HCT116 (cell line): ENCODE data around the gene TMEM181. TPM values are rescaled to one million over a fixed set of nuclear protein-coding genes. Genes with fewer than 3 reads are reported as not detected.

Experiments used
- ATAC-seq: fragments of 200-7000 bp; cut with Tn5 transposase; 2 replicates; pipeline ENCODE4 v1.9.1; 2020; ENCODE audit warnings: mild to moderate bottlenecking, moderate library complexity
- BruUV-seq: library from RNA; stranded (reverse); fragments of 400-500 nt; replicated peaks from 2 replicates; lab custom pipeline; 2021; lab: Mats Ljungman, UMichigan
- CTCF ChIA-PET: fragments of 300-600 bp; sonication (Branson Sonifier 250); formaldehyde crosslinking; loops from one replicate; lab custom pipeline; 2021; ENCODE audit warnings: antibody characterized with exemption; lab: Charles Lee
- POLR2A ChIA-PET: fragments of 300-600, 350-600 bp; sonication (Branson Sonifier 250); formaldehyde crosslinking; loops from one replicate; lab custom pipeline; 2021; ENCODE audit warnings: antibody characterized with exemption; lab: Charles Lee
- RAD21 ChIA-PET, 2 experiments: fragments of 300-600 bp; sonication (Branson Sonifier 250); formaldehyde crosslinking; loops; one replicate each; lab custom pipeline; 2023; ENCODE audit warnings: low total read pairs in 2 of 2; ENCODE audit not compliant: uncharacterized antibody in 2 of 2, unreplicated experiment in 2 of 2, low non-redundant PET in 1 of 2; lab: Charles Lee
- DNase-seq: peaks from one replicate; pipeline ENCODE4 v3.0.0-alpha.2; 2010; ENCODE audit warnings: low read depth, low spot score
- H2AFZ ChIP-seq: fragments of 200-600 bp; shearing (Covaris generic), sonication (generic); 2 replicates; pipeline ENCODE4 v1.6.1; 2017; ENCODE audit warnings: low read depth, mixed run types, mixed read lengths, antibody characterized with exemption, low read length; ENCODE audit not compliant: poor library complexity, severe bottlenecking
- H3K27ac ChIP-seq: 2 replicates; pipeline ENCODE4 v1.5.1; 2012; ENCODE audit warnings: low read depth, low read length
- H3K27me3 ChIP-seq: fragments of 200-600 bp; sonication (generic); 2 replicates; pipeline ENCODE4 v1.6.1; 2016; ENCODE audit warnings: mixed run types, low read length, mixed read lengths; ENCODE audit not compliant: insufficient read depth
- H3K36me3 ChIP-seq, 2 experiments: fragments of 200-500 bp in 1 of 2; fragments of 200-600 bp in 1 of 2; sonication (Bioruptor generic) in 1 of 2; sonication (generic) in 1 of 2; 2 replicates each; pipeline versions ENCODE4 v1.5.1 to v1.6.1; 2014 to 2016; ENCODE audit warnings: low read length in 2 of 2, inconsistent platforms in 1 of 2, mixed read lengths in 1 of 2, mixed run types in 1 of 2; ENCODE audit not compliant: insufficient read depth in 2 of 2, control insufficient read depth in 1 of 2
- H3K4me1 ChIP-seq, 2 experiments: fragments of 200-600 bp in 1 of 2; sonication (generic) in 1 of 2; 2 replicates each; pipeline versions ENCODE4 v1.5.1 to v1.6.1; 2012 to 2017; ENCODE audit warnings: low read length in 2 of 2, inconsistent platforms in 1 of 2, mild to moderate bottlenecking in 1 of 2, mixed read lengths in 1 of 2, mixed run types in 1 of 2, moderate library complexity in 1 of 2; ENCODE audit not compliant: insufficient read depth in 2 of 2, control insufficient read depth in 1 of 2
- H3K4me2 ChIP-seq: fragments of 200-600 bp; sonication (generic); 2 replicates; pipeline ENCODE4 v1.6.1; 2017; ENCODE audit warnings: mixed run types, low read length, mixed read lengths
- H3K4me3 ChIP-seq, 2 experiments: fragments of 200-600 bp in 1 of 2; sonication (generic) in 1 of 2; replicated peaks in 1 of 2; 2 replicates each; pipeline ENCODE4 v1.5.1; 2011 to 2016; ENCODE audit warnings: low read length in 2 of 2, control low read depth in 1 of 2, low read depth in 1 of 2, mild to moderate bottlenecking in 1 of 2, mixed read lengths in 1 of 2, mixed run types in 1 of 2
- H3K79me2 ChIP-seq: fragments of 200-600 bp; sonication (generic); 2 replicates; pipeline ENCODE4 v1.6.1; 2017; ENCODE audit warnings: mild to moderate bottlenecking, mixed run types, low read length, moderate library complexity, mixed read lengths; ENCODE audit not compliant: insufficient read depth
- H3K9ac ChIP-seq: fragments of 200-600 bp; sonication (generic); 2 replicates; pipeline ENCODE4 v1.6.1; 2016; ENCODE audit warnings: low read length, mixed read lengths
- H3K9me2 ChIP-seq: fragments of 200-600 bp; sonication (generic), shearing (Covaris generic); 2 replicates; pipeline ENCODE4 v1.6.1; 2017; ENCODE audit warnings: mixed run types, mild to moderate bottlenecking, moderate library complexity; ENCODE audit not compliant: insufficient read depth
- H3K9me3 ChIP-seq, 2 experiments: fragments of 200-500 bp in 1 of 2; fragments of 200-600 bp in 1 of 2; sonication (Bioruptor generic) in 1 of 2; sonication (generic) in 1 of 2; 2 replicates each; pipeline ENCODE4 v1.6.1; 2014 to 2017; ENCODE audit warnings: low read length in 2 of 2, mixed read lengths in 2 of 2, inconsistent platforms in 1 of 2, low read depth in 1 of 2, mild to moderate bottlenecking in 1 of 2, mixed run types in 1 of 2, moderate library complexity in 1 of 2; ENCODE audit not compliant: control insufficient read depth in 1 of 2, insufficient read depth in 1 of 2
- H4K20me1 ChIP-seq: fragments of 200-600 bp; sonication (generic), shearing (Covaris generic); 2 replicates; pipeline ENCODE4 v1.6.1; 2017; ENCODE audit warnings: mixed run types, mild to moderate bottlenecking, moderate library complexity; ENCODE audit not compliant: insufficient read depth
- CBX3 ChIP-seq: IDR thresholded peaks from 2 replicates; pipeline ENCODE4 v1.6.1; 2012; ENCODE audit warnings: low read depth
- EGR1 ChIP-seq: IDR thresholded peaks from 2 replicates; pipeline ENCODE4 v1.6.1; 2012; ENCODE audit warnings: low read depth
- ELF1 ChIP-seq: IDR thresholded peaks from 2 replicates; pipeline ENCODE4 v1.6.1; 2012; ENCODE audit warnings: low read depth, borderline replicate concordance
- EZH2 ChIP-seq: fragments of 200-600 bp; sonication (generic); IDR thresholded peaks from 2 replicates; pipeline ENCODE4 v1.6.1; 2017; ENCODE audit warnings: antibody characterized with exemption, mixed run types
- EZH2phosphoT487 ChIP-seq: fragments of 200-600 bp; IDR thresholded peaks from 2 replicates; pipeline ENCODE4 v1.6.1; 2018; ENCODE audit warnings: antibody characterized with exemption, borderline replicate concordance
- FOSL1 ChIP-seq: IDR thresholded peaks from 2 replicates; pipeline ENCODE4 v1.6.1; 2012; ENCODE audit warnings: low read depth
- JUND ChIP-seq: IDR thresholded peaks from 2 replicates; pipeline ENCODE4 v1.6.1; 2012
- POLR2A ChIP-seq: IDR thresholded peaks from 2 replicates; pipeline ENCODE4 v1.7.0; 2011; ENCODE audit warnings: borderline replicate concordance; ENCODE audit not compliant: insufficient read depth, insufficient read length; ENCODE audit errors: extremely low read depth
- POLR2AphosphoS5 ChIP-seq: IDR thresholded peaks from 2 replicates; pipeline ENCODE4 v1.6.1; 2011; ENCODE audit warnings: mild to moderate bottlenecking, low read depth, low read length, moderate library complexity
- SIN3A ChIP-seq: IDR thresholded peaks from 2 replicates; pipeline ENCODE4 v1.6.1; 2012; ENCODE audit warnings: low read depth
- SP1 ChIP-seq: IDR thresholded peaks from 2 replicates; pipeline ENCODE4 v1.6.1; 2012; ENCODE audit warnings: low read depth
- SRF ChIP-seq: IDR thresholded peaks from 2 replicates; pipeline ENCODE4 v1.6.1; 2012; ENCODE audit warnings: low read depth
- YY1 ChIP-seq: IDR thresholded peaks from 2 replicates; pipeline ENCODE4 v1.6.1; 2011; ENCODE audit warnings: low read length, low read depth, moderate library complexity, mild to moderate bottlenecking; ENCODE audit not compliant: insufficient replicate concordance; ENCODE audit errors: extremely low read depth
- ZFX ChIP-seq: fragments of 450-650 bp; IDR thresholded peaks from 2 replicates; pipeline ENCODE4 v1.6.1; 2017
- intact Hi-C: fragments of 100-400 bp; cut with micrococcal nuclease; formaldehyde crosslinking; loops from 2 replicates; pipeline ENCODE4 v1.10.0; 2022
- total RNA-seq: library from RNA; stranded (reverse); gene quantifications from one replicate; pipeline ENCODE4 v1.2.1, GENCODE V29; 2021; ENCODE audit not compliant: unreplicated experiment
- TF ChIP-seq, protein P1 (sequence below): IDR thresholded peaks from 2 replicates; pipeline ENCODE4 v1.6.1; 2011; ENCODE audit warnings: mild to moderate bottlenecking, low read length, moderate library complexity; ENCODE audit not compliant: insufficient replicate concordance; ENCODE audit errors: extremely low read depth
- TF ChIP-seq, protein P2 (sequence below): IDR thresholded peaks from 2 replicates; pipeline ENCODE4 v1.6.1; 2012
- TF ChIP-seq, protein P3 (sequence below), 3 experiments: fragments of 200-600 bp in 1 of 3; sonication (generic) in 1 of 3; IDR thresholded peaks in 2 of 3; conservative IDR thresholded peaks in 1 of 3; 2 replicates each; pipeline ENCODE4 v1.5.1; 2012 to 2017; ENCODE audit warnings: low read depth in 2 of 3, low read length in 2 of 3, antibody characterized with exemption in 1 of 3, borderline replicate concordance in 1 of 3, control low read depth in 1 of 3, mild to moderate bottlenecking in 1 of 3, mixed read lengths in 1 of 3, mixed run types in 1 of 3, moderate library complexity in 1 of 3; ENCODE audit not compliant: insufficient read depth in 1 of 3
- TF ChIP-seq, protein P4 (sequence below): IDR thresholded peaks from 2 replicates; pipeline ENCODE4 v1.6.1; 2012; ENCODE audit warnings: low read depth
- TF ChIP-seq, protein P5 (sequence below): IDR thresholded peaks from 2 replicates; pipeline ENCODE4 v1.6.1; 2012

TMEM181 gene
- total RNA-seq, 1 experiment from 2014 or later = 34.4 TPM

DNA sequence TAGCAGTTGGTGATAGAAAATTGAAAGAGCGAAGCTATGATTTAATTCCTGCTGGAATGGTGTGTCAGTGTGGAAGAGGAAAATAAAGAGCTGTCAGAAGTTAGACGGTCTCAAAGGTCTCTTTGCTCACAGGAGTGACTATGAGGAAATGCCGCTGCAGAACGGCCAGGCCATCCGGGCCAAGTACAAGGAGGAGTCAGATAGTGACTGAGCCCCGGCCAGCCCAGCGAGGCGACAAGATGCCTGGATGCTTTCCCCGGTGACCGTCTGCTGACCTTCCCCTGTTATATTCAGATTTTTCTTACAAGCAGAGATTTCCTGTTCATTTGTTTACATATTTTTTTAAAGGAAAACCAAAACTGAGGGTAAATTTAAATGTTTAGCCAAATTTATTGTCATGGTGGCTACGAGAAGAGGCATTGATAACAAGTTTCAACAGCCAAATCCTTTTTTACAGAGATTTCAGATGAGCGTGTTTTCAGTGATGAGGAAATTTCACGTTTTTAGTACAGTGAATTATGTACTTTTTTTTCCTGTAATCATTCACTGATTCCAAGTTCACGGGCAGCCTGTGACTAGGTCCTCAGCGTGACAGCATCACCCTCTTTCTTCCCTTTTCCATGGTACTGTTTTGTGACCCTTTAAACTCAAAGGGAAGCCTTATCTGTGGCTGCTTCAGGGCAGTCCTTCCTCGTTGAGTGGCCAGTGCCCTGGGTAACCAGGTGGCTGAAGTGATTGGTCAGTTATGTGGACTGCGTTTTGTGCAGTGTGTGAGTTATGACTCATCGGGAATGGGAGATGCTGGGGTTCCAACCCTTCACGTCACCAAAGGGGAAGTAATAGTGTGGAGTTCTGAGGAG is 72.0 kb downstream of the TMEM181 start:
- CTCF ChIA-PET = interaction anchor here (0.8 kb wide), 1 partner anchor 411 kb away, joined by 4 read pairs; no protein-coding TSS in a partner anchor
- H3K9ac ChIP-seq = peak overlapping the region; percentile 20
- H2AFZ ChIP-seq = no peak overlapping the region
- RAD21 ChIA-PET = no interaction called here
- H3K27me3 ChIP-seq = no peaks in the 10 kb centered on the region
- no TSS peak for BruUV-seq
- peak overlapping the region; percentile 20 for H3K27ac ChIP-seq
- ATAC-seq (peak; percentile 80), DNase-seq (peak; percentile 69)
- no peaks in the 10 kb centered on the region for H3K9me2 ChIP-seq
- H3K9me3 ChIP-seq = no peaks in the 10 kb centered on the region
- peak overlapping the region; percentile 48 for H3K4me2 ChIP-seq
- no peaks in the 10 kb centered on the region for H4K20me1 ChIP-seq
- H3K36me3 ChIP-seq = peaks cover 10 to 41% of the 10 kb centered on the region in 2 experiments; a peak in 3 of 4 replicates
- peaks cover 15% of the 10 kb centered on the region; the same call in 1 of the 2 replicates for H3K79me2 ChIP-seq
- intact Hi-C loops = no loop called here
- POLR2A ChIA-PET = no interaction called here
- peak; percentile 38; the same call in 1 of the 2 replicates for TF ChIP-seq CBX3
- peak; percentile 51; the same call in 1 of the 2 replicates for TF ChIP-seq POLR2AphosphoS5
- no peak for TF ChIP-seq EZH2phosphoT487
- TF ChIP-seq FOSL1 = peak; percentile 71
- TF ChIP-seq, protein P1, sequence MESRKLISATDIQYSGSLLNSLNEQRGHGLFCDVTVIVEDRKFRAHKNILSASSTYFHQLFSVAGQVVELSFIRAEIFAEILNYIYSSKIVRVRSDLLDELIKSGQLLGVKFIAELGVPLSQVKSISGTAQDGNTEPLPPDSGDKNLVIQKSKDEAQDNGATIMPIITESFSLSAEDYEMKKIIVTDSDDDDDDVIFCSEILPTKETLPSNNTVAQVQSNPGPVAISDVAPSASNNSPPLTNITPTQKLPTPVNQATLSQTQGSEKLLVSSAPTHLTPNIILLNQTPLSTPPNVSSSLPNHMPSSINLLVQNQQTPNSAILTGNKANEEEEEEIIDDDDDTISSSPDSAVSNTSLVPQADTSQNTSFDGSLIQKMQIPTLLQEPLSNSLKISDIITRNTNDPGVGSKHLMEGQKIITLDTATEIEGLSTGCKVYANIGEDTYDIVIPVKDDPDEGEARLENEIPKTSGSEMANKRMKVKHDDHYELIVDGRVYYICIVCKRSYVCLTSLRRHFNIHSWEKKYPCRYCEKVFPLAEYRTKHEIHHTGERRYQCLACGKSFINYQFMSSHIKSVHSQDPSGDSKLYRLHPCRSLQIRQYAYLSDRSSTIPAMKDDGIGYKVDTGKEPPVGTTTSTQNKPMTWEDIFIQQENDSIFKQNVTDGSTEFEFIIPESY = no peak
- no peak for TF ChIP-seq SIN3A
- no peak for TF ChIP-seq POLR2A
- peak; percentile 79 for TF ChIP-seq JUND
- TF ChIP-seq, protein P2, sequence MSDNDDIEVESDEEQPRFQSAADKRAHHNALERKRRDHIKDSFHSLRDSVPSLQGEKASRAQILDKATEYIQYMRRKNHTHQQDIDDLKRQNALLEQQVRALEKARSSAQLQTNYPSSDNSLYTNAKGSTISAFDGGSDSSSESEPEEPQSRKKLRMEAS = no peak
- TF ChIP-seq SP1 = peak; percentile 41; the same call in 1 of the 2 replicates
- TF ChIP-seq YY1 = no peak
- TF ChIP-seq, protein P3, sequence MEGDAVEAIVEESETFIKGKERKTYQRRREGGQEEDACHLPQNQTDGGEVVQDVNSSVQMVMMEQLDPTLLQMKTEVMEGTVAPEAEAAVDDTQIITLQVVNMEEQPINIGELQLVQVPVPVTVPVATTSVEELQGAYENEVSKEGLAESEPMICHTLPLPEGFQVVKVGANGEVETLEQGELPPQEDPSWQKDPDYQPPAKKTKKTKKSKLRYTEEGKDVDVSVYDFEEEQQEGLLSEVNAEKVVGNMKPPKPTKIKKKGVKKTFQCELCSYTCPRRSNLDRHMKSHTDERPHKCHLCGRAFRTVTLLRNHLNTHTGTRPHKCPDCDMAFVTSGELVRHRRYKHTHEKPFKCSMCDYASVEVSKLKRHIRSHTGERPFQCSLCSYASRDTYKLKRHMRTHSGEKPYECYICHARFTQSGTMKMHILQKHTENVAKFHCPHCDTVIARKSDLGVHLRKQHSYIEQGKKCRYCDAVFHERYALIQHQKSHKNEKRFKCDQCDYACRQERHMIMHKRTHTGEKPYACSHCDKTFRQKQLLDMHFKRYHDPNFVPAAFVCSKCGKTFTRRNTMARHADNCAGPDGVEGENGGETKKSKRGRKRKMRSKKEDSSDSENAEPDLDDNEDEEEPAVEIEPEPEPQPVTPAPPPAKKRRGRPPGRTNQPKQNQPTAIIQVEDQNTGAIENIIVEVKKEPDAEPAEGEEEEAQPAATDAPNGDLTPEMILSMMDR (IDR thresholded peaks at IDR 0.05 in 2 of 3, conservative IDR thresholded peaks at IDR 0.05 in 1 of 3; ENCODE audit: borderline replicate concordance in 1 of 3, insufficient read depth in 1 of 3, low read depth in 2 of 3, low read length in 2 of 3) = no peak
- no peak for TF ChIP-seq EZH2
- TF ChIP-seq, protein P4, sequence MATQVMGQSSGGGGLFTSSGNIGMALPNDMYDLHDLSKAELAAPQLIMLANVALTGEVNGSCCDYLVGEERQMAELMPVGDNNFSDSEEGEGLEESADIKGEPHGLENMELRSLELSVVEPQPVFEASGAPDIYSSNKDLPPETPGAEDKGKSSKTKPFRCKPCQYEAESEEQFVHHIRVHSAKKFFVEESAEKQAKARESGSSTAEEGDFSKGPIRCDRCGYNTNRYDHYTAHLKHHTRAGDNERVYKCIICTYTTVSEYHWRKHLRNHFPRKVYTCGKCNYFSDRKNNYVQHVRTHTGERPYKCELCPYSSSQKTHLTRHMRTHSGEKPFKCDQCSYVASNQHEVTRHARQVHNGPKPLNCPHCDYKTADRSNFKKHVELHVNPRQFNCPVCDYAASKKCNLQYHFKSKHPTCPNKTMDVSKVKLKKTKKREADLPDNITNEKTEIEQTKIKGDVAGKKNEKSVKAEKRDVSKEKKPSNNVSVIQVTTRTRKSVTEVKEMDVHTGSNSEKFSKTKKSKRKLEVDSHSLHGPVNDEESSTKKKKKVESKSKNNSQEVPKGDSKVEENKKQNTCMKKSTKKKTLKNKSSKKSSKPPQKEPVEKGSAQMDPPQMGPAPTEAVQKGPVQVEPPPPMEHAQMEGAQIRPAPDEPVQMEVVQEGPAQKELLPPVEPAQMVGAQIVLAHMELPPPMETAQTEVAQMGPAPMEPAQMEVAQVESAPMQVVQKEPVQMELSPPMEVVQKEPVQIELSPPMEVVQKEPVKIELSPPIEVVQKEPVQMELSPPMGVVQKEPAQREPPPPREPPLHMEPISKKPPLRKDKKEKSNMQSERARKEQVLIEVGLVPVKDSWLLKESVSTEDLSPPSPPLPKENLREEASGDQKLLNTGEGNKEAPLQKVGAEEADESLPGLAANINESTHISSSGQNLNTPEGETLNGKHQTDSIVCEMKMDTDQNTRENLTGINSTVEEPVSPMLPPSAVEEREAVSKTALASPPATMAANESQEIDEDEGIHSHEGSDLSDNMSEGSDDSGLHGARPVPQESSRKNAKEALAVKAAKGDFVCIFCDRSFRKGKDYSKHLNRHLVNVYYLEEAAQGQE = no peak
- no peak for TF ChIP-seq EGR1
- no peak for TF ChIP-seq ELF1
- TF ChIP-seq SRF = no peak
- no peak for TF ChIP-seq ZFX
- TF ChIP-seq, protein P5, sequence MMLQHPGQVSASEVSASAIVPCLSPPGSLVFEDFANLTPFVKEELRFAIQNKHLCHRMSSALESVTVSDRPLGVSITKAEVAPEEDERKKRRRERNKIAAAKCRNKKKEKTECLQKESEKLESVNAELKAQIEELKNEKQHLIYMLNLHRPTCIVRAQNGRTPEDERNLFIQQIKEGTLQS = no peak
- no peak overlapping the region for H3K4me3 ChIP-seq
- peaks cover 8 to 39% of the 10 kb centered on the region in 2 experiments; a peak in 3 of 4 replicates for H3K4me1 ChIP-seq
